HG03135 (cell line): Measurements from ENCODE around the gene SLC2A9.

Experiments used
- ATAC-seq: cut with Tn5 transposase; IDR thresholded peaks from one replicate; pipeline ENCODE4 v1.9.1; 2021; ENCODE audit warnings: mild to moderate bottlenecking, moderate library complexity; ENCODE audit not compliant: unreplicated experiment

The SLC2A9 gene

GRCh38 chr4:9898596-9899305 lies 122.5 kb downstream of the SLC2A9 start:
- no peak for ATAC-seq

GRCh38 chr4:9895333-9895705 lies 126.0 kb downstream of the SLC2A9 start:
- ATAC-seq = no peak

DNA sequence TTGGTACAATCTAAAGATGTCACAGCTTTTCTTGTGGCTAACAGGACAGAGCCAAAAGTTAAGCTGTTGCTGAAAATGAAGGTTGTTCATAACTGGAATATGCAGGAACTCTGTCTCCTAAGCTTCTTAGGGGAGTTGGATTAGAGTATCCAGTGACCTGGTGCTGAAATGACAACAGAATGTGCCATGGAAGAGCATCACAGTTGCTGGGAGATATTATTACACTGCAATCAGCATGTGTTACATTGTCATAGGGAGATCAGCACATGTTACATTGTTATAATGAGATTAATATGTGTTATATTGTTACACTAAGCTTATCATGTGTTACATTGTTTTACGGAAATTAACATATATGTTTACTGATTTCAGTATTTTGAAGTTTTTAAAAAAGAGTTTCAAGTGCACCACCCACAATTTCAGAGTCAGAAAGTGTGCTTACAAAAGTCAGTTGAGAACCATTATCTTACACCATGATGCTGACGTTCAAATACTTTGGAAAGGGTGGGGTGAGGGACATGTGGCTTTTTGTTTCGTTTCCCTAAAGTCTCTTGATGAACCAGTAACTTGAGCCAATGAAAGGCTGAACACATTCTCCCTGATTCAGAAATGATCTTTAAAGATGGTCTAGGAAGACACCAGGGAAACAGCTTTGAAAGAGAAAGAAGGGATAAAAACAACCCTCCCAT lies 126.5 kb downstream of the SLC2A9 start:
- ATAC-seq = no peak

GRCh38 chr4:9893329-9894108 lies 127.8 kb downstream of the SLC2A9 start:
- no peak for ATAC-seq

DNA sequence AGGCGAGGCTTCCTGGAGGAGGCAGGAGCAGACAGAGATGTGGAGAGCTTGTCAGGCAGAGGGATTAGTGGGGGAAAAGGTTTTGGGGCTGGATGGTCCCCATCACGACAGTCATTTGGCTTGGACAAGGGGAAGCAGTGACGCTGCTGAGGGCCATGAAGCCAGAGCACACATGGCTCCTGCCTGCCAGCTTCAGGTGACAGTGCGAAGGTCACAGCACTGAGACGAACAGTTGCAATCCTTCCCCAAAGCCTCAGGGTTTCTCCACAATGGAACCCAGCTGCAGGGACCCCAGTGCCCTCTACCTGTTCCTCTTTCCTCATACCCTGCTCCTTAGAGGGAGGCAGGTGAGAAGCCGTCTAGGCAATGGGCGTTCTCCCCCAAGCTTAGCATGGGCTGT lies 129.6 kb downstream of the SLC2A9 start:
- no peak for ATAC-seq

GRCh38 chr4:9891056-9891455 lies 130.2 kb downstream of the SLC2A9 start:
- ATAC-seq = no peak

DNA sequence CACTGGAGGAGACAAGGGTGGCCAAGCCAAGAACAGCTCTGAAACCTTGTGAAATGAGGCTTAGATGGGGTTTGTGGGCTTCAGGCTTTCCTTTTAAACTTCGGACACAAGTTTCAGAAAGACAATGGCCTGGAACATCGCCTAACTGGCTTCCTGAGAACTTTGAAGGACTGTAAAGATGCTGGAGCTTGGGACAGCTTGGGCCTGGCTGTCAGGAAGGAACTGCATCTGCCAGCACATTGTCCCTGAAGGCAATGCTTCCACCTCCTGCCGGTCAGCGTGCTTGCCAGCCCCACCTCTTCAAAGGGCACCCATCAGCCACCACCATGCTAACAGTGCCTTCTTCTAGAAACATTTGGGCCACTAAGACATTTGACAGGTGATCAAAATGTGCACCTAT lies 132.0 kb downstream of the SLC2A9 start:
- ATAC-seq = no peak

- no peak for ATAC-seq
Measured at GRCh38 chr4:9885958-9886357, 135.3 kb downstream of the SLC2A9 start.

DNA sequence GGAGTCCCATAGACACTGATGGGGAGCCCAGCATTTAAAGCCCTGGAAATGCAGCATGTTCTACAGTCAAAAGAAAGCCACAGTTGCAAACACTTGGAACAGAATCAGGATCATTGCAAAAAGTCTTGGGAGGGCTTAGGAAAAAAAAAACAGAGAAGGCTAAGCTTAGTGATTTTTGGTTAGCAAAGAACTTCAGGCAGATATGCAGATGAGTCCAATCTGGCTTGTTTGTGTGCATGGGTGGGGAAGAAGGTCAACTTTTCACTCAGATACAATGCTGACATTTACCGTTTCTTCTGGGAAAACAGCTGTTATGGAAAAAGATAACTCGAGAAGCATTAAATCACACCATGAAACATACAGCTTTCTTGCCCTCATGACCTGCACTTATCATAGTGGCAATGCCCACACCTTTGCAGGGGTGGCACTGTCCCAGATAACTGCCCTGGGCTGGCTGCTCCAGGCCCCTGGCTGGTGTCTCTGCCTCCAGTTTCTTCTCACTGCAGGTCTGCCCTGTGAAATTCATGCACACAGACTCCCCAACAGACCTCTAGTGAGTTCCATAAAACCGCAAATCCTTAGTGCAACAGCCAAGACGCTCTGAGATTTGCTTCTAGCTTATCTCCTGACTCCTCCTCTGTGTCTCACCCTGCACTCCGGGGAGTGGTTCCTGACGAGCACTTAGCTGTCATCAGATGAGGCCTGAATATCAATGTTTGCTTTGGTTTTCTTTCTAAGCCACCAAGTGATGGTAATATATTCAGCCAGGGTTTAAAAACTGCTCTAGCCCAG lies 140.7 kb downstream of the SLC2A9 start:
- ATAC-seq = no peak

DNA sequence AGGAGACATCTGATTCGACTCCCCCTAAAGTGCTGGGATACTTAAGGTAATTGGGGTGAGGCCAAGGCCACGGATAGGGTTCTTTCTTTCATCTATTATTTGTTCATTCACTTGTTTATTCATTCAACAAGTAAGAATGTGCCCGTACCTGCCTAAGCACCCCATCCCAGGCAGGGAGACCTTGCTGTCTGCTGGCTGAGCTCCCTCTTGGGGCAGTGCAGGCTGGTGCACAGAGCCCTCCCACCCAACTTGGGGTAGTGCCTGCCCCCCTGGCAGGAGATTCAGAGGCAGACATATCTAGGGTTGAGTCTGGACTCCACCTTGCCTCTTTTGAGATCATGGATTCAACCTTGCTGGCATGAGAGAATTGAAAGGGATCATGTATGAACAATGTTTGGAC lies 144.2 kb downstream of the SLC2A9 start:
- ATAC-seq = no peak

DNA sequence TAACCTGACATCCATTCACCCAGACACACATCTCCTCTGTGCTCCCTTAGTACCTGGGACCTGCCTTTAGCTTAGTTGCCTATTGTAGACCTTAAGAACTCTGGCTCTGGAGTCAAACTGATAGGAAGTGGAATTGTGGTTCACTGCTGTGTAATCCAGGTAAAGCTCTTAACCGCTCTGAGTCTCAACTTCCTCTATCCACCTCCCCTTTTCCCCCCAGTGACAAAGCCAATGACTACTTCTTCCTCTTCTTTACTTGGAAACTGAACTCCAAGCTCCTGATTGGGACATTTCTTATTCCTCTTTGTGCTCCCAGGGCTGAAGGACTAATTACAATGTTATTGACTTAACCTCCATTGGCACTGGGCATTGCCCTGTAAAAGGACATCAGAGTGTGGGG lies 145.8 kb downstream of the SLC2A9 start:
- no peak for ATAC-seq

DNA sequence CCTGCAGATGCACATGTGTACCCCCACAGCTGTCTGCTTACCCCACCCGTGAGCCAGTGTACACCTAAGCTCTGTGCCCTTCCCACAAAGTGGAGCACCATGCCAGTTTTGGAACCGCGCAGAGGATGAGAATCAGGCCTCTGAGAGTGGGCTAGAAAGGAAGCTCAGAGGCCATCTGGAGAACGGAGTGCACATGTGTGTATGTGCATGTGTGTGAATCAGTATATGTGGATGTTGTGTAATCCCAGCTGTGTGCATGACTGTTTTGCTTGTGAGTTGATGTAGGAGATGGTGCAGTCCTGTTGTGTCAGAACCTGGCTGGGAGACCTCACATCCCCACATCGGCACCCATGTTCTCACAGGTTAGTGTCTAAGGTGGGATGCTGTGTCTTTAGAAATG lies 146.9 kb downstream of the SLC2A9 start:
- ATAC-seq = no peak

DNA sequence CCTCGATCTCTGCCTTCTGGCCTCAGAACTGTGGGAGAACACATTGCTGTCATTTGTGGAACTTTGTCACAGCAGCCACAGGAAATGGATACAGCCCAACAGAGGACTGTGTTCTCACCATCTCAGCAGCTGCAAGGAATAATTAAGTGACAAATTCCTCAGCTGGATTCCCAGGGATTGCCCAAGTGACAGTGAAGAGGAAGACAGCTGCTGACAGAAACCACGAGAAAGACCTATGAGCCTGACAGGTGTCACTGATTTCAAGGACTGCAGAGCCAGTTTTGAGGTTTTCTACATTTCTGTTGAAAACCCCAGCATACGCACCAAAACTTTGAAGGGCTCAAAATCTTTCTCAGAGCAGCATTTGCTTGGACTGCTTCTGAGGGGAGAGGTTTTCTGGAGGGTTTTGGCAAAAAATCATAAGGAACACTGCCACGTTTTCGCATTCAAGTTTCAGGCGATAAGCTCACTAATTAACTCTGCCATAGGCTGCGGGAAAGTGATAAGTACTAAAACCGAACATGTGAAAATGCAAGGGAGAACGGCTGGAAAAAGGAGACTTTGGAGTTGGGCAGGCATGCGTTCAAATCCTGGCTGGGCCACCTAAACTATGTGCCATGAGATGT lies 151.0 kb downstream of the SLC2A9 start:
- ATAC-seq = no peak

- no peak for ATAC-seq
Measured at GRCh38 chr4:9867751-9868425, 153.4 kb downstream of the SLC2A9 start.

DNA sequence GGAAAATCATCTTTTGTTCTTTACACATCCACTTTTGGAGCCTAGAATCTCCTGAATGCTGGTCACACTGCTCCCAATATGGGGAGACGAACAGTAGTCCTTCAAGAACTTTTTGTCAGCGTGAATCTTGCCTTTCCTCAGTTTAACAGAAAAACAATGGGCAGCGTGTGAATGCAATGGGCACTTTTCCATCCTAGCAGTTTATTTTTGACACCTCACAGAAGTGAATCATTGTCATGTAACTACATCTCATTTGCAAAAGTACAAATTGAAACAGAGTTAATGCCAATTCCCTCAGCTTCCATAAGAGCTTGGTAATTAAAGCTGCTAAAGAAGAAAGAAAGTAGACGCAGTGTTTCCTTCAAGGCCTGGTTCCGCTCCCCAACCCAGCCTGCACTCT lies 154.4 kb downstream of the SLC2A9 start:
- ATAC-seq = no peak

DNA sequence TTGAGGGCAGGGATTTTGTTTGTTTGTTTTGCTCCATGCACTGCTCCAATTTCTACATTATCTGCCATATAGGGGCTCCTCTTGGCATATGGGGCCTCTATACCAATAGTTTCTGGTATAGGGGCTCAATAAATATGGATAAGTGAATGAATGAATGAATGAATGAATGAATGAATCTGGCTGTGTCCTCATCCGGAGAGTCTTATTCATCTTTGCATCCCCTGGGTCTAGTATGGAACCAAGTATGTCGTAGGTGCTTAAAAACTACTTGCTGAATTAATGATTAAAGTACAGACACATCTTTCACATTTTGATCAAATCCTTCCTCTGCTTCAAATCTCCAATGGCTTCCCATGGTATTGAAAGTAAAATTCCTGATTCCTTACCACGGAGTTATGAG lies 159.7 kb downstream of the SLC2A9 start:
- no peak for ATAC-seq

DNA sequence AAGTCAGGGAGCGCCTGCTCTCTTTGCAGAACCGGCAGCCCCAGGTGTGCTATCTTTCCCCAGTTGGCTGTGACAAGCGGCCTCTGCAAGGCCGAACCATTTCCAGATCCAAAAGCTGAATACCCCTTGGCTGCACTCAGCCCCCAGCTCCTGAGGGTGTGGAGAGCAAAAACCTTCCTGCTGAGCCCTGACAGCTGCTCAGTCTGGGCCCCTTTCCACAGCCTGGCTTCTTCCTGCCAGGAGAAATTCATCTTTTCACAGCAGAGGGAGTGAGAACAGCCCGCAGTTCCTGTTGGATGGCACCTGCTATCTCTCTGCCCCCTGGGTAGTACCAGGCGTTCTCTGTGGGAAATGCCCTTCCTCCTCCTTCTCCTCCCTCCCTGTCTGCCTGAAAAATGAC lies 161.5 kb downstream of the SLC2A9 start:
- no peak for ATAC-seq

DNA sequence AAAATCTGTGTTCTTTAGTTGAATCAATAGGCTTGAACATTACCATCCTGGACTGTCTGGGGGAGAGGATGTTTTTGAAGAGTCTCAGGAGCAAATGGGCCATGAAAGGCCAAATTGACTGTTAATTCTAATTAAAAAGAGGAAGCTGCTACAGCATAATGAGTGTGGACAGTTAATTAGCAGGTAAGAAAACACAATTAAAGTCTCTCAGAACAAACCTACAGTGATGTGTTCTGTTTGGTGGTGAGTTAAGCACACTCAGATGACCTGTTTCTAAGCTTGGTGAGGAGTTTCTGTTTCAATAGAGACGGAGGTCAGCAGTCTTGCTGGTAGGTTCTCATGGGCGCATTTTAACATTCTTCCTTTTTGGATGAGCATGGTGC lies 171.8 kb downstream of the SLC2A9 start:
- no peak for ATAC-seq

DNA sequence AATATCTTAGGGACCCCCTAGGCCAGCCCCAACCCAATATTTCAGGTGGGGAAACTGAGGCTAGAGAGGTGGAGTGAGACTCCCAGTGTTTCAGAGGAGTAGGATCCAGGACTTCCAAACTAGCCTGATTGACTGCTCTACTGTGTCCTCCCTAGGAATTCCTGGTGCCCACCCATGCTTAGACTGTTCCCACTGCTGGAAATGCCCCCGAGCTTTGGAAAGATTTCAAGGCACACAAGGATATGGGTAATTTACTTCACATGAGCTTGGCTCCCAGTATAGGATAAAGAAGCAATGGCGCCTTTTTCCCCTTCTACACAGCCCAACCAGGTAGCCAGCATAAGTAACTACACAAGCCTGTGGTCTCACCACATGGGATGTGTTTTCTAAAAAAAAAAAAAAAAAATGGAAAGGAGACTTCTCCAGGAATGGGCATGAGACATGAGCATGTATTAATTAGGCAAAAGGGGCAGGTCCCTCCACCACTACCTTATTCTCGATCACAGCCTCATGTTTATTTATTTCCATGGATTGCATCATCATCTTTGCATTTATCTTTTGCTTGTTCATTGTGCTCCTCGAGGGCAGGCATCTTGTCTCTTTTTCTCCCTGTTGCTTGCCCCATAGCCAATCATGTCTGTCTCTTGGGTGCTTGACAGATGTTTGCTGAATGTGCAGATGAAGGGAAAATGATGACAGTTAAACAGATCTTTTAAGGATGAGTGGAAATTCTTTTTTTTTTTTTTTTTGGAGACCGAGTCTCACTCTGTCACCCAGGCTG lies 173.1 kb downstream of the SLC2A9 start:
- no peak for ATAC-seq
